ENCODE results near the gene METTL15.
"Not testable (repeated sequence)": the region's sequence is repeated elsewhere in the genome, so short reads cannot be mapped to it uniquely, and the experiment has no call there.

The METTL15 gene

DNA sequence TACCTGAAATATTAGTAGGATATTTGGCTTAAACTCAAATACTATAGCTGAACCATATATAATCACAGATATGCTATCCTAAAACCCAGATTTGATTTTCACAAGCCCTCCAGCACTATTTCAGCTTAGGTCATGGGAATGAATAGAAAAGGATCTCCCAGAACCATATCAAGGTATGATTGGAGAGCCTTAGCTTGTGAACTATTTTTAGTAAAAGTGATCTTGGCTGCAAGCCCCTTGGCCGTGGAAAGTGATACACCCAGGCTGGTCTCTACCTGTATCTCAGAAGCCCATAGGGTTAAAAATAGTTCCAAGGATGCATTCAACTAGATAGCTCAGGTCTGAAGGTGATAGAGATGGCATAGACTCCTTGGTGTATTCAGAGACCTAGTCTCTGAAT lies 9.9 kb upstream of the METTL15 start:
- H3K27ac ChIP-seq (ENCODE audit: low read length): no peak overlapping the region

DNA sequence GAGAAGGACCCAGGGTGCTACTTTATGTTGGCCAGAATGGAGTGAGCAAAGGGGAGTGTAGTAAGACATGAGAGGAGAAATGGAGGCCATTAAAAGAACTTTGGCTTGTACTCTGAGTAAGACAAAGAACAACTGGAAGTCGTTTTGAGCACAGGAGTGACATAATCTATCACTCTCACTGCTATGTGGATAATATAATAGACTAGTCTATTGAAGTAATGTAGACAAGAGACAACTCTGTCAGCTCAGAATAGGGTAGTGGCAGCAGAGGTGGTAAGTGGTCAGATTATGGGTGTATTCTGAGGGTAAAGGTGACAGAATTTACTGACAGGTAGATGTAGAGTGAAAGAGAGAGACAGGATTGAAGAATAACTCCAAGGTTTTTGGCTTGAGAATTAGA lies 8.5 kb upstream of the METTL15 start:
- no peaks in the 10 kb centered on the region for H3K36me3 ChIP-seq (ENCODE audit: control insufficient read depth in 1 of 2, insufficient read depth in 2 of 2, low read length in 2 of 2)
- H3K9me3 ChIP-seq (ENCODE audit: control insufficient read depth in 1 of 2, low read length in 2 of 2): no peaks in the 10 kb centered on the region
- H3K4me1 ChIP-seq (ENCODE audit: control insufficient read depth in 1 of 2, insufficient read depth in 2 of 2, low read length in 2 of 2): no peaks in the 10 kb centered on the region
- H3K27me3 ChIP-seq (ENCODE audit: low read depth, low read length): no peaks in the 10 kb centered on the region
- H3K4me3 ChIP-seq (ENCODE audit: low read depth in 1 of 2, low read length in 2 of 2): no peak overlapping the region
- H3K27ac ChIP-seq (ENCODE audit: low read length): no peak overlapping the region

More for the DNA sequence above, 9.9 kb upstream of the METTL15 start:
- no peaks in the 10 kb centered on the region for H3K36me3 ChIP-seq (ENCODE audit: control insufficient read depth in 1 of 2, insufficient read depth in 2 of 2, low read length in 2 of 2)
- H3K27me3 ChIP-seq (ENCODE audit: low read depth, low read length): no peaks in the 10 kb centered on the region
- H3K4me1 ChIP-seq (ENCODE audit: control insufficient read depth in 1 of 2, insufficient read depth in 2 of 2, low read length in 2 of 2): no peaks in the 10 kb centered on the region
- no peaks in the 10 kb centered on the region for H3K9me3 ChIP-seq (ENCODE audit: control insufficient read depth in 1 of 2, low read length in 2 of 2)
- no peak overlapping the region for H3K4me3 ChIP-seq (ENCODE audit: low read depth in 1 of 2, low read length in 2 of 2)

DNA sequence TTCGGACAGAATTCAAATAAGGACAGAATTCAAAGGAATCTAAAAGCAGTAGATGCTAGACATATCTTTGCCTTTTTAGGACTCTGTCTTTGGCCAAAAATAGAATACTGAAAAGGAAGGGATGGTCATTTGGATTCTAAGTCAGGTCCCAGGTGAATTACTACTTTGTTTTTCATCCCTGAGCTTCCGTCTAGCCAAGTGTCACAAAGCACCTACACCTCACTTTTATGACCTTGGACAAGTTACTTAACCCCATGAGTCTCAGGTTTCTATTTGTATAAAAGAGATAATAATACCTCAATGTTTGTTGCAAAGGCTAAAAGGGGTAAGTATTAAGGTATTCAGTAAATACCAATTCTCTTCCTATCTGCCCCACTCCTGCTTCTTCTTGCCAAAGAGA lies 7.5 kb upstream of the METTL15 start:
- Histone ChIP-seq H3K4me1 (ENCODE audit: control insufficient read depth in 1 of 2, insufficient read depth in 2 of 2, low read length in 2 of 2) (no peaks in the 10 kb centered on the region), H3K4me3 (ENCODE audit: low read depth in 1 of 2, low read length in 2 of 2) (no peak overlapping the region), H3K36me3 (ENCODE audit: control insufficient read depth in 1 of 2, insufficient read depth in 2 of 2, low read length in 2 of 2) (no peaks in the 10 kb centered on the region), H3K9me3 (ENCODE audit: control insufficient read depth in 1 of 2, low read length in 2 of 2) (no peaks in the 10 kb centered on the region), H3K27me3 (ENCODE audit: low read depth, low read length) (no peaks in the 10 kb centered on the region), H3K27ac (ENCODE audit: low read length) (no peak overlapping the region)

DNA sequence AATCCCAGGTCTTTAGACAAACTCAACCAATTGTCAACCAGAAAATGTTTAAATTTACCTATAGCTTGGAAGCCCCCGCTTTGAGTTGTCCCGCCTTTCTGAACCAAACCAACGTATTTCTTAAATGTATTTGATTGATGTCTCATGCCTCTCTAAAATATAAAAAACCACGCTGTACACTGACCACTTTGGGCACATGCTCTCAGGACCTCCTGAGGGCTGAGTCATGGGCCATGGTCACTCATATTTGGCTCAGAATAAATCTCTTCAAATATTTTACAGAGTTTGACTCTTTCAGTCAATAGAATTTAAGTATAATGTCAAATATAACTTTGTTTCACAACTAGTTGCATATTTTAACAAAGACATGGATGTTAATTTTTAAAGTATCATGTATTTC lies 5.9 kb upstream of the METTL15 start:
- not testable (repeated sequence) for H3K36me3 ChIP-seq (ENCODE audit: control insufficient read depth in 1 of 2, insufficient read depth in 2 of 2, low read length in 2 of 2); H3K9me3 ChIP-seq (ENCODE audit: control insufficient read depth in 1 of 2, low read length in 2 of 2); H3K27me3 ChIP-seq (ENCODE audit: low read depth, low read length); H3K27ac ChIP-seq (ENCODE audit: low read length); H3K4me3 ChIP-seq (ENCODE audit: low read depth in 1 of 2, low read length in 2 of 2); H3K4me1 ChIP-seq (ENCODE audit: control insufficient read depth in 1 of 2, insufficient read depth in 2 of 2, low read length in 2 of 2)

DNA sequence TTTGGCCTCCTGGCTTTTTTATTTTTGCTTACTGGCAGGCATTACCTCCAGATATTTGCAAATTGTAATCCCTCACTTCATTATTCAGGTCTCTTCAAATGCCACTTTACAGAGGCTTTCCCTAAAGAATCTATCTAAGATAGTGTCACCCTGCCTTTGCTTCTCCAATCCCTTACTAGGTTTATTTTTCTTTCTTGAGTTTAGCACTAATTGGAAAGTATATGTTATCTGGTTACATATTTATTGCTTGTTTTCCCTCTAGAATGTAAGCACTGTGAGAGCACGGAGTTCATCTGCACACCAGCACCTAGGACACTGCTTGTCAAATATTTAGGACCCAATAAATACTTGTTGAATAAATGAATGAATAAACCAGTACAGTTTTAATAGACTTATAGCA lies 3.8 kb upstream of the METTL15 start:
- no peak overlapping the region for H3K27ac ChIP-seq (ENCODE audit: low read length)
- H3K4me3 ChIP-seq (ENCODE audit: low read depth in 1 of 2, low read length in 2 of 2): no peak overlapping the region
- no peaks in the 10 kb centered on the region for H3K27me3 ChIP-seq (ENCODE audit: low read depth, low read length)
- peaks cover 0 to 10% of the 10 kb centered on the region in 2 donors for H3K36me3 ChIP-seq (ENCODE audit: control insufficient read depth in 1 of 2, insufficient read depth in 2 of 2, low read length in 2 of 2)
- no peaks in the 10 kb centered on the region for H3K9me3 ChIP-seq (ENCODE audit: control insufficient read depth in 1 of 2, low read length in 2 of 2)
- peaks cover 8 to 15% of the 10 kb centered on the region in 2 donors for H3K4me1 ChIP-seq (ENCODE audit: control insufficient read depth in 1 of 2, insufficient read depth in 2 of 2, low read length in 2 of 2)

DNA sequence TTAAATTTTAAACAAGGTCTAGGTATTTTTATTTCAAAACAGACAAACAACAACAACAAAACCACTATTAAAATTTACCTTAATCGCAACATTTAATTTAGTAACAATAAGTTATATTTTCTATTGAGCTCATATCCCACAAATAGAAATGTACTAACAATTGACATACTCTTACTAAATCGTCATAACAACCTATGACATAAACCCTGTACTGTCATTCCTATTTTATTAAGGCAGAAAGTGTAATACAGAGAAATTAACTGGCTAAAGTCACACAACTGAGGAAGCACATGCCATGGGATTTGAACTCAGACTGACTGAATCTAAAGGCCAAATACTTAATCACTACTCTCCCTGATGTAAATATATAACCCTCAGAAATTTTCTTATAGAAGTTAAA lies 3.2 kb upstream of the METTL15 start:
- Histone ChIP-seq H3K9me3 (ENCODE audit: control insufficient read depth in 1 of 2, low read length in 2 of 2) (no peaks in the 10 kb centered on the region), H3K27me3 (ENCODE audit: low read depth, low read length) (no peaks in the 10 kb centered on the region), H3K27ac (ENCODE audit: low read length) (no peak overlapping the region), H3K4me3 (ENCODE audit: low read depth in 1 of 2, low read length in 2 of 2) (no peak overlapping the region), H3K36me3 (ENCODE audit: control insufficient read depth in 1 of 2, insufficient read depth in 2 of 2, low read length in 2 of 2) (peaks cover 0 to 10% of the 10 kb centered on the region in 2 donors), H3K4me1 (ENCODE audit: control insufficient read depth in 1 of 2, insufficient read depth in 2 of 2, low read length in 2 of 2) (peaks cover 13 to 21% of the 10 kb centered on the region in 2 donors)

DNA sequence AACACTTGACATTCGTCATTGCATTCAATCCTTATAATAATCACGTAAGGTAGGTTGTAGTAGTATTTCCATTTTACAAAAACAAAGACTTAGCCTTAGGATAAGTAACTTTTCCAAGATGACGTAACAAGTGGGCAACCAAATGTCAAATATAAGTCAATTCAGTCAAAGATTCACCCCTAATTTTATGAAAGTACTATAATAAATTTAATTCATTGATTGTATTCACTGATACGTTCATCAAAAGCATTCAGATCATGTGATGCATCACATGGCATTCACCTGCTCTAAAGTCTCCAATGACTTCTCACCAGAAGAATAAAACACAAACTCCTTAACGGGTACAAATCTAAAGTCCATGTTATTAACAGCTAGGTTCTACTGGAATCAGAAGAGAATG lies 2.3 kb upstream of the METTL15 start:
- peaks cover 0 to 16% of the 10 kb centered on the region in 2 donors for H3K36me3 ChIP-seq (ENCODE audit: control insufficient read depth in 1 of 2, insufficient read depth in 2 of 2, low read length in 2 of 2)
- no peaks in the 10 kb centered on the region for H3K27me3 ChIP-seq (ENCODE audit: low read depth, low read length)
- H3K4me3 ChIP-seq (ENCODE audit: low read depth in 1 of 2, low read length in 2 of 2): no peak overlapping the region
- no peaks in the 10 kb centered on the region for H3K9me3 ChIP-seq (ENCODE audit: control insufficient read depth in 1 of 2, low read length in 2 of 2)
- no peak overlapping the region for H3K27ac ChIP-seq (ENCODE audit: low read length)
- peaks cover 13 to 23% of the 10 kb centered on the region in 2 donors for H3K4me1 ChIP-seq (ENCODE audit: control insufficient read depth in 1 of 2, insufficient read depth in 2 of 2, low read length in 2 of 2)

DNA sequence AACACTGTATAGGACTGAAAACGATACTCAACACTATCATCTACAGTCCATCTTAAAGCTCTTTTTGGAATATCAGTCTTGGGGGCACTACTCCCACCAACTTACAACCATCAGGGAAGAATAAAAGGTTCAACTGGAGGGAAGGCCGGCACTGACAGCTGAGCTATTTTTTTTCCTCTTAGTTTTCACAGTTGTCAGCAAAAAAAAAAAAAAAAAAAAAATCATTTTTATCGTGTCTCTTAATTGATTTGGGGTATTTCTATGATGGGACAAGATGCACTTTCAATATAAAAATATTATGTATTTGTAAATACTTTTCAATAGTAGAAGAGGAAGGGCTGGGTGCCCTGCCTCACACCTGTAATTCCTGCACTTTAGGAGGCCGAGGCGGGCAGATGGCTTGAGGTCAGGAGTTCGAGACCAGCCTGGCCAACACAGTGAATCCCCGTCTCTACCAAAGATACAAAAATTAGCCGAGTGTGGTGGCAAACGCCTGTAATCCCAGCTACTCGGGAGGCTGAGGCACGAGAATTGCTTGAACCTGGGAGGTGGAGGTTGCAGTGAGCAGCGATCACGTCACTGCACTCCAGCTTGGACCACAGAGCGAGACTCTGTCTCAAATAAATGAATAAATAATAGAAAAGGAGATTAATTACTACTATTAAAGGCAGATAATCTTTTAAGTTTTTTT lies 1.7 kb upstream of the METTL15 start:
- no peaks in the 10 kb centered on the region for H3K27me3 ChIP-seq (ENCODE audit: low read depth, low read length)
- peaks cover 0 to 16% of the 10 kb centered on the region in 2 donors for H3K36me3 ChIP-seq (ENCODE audit: control insufficient read depth in 1 of 2, insufficient read depth in 2 of 2, low read length in 2 of 2)
- no peaks in the 10 kb centered on the region for H3K9me3 ChIP-seq (ENCODE audit: control insufficient read depth in 1 of 2, low read length in 2 of 2)
- no peak overlapping the region for H3K27ac ChIP-seq (ENCODE audit: low read length)
- H3K4me3 ChIP-seq (ENCODE audit: low read depth in 1 of 2, low read length in 2 of 2): no peak overlapping the region
- peaks cover 13 to 30% of the 10 kb centered on the region in 2 donors for H3K4me1 ChIP-seq (ENCODE audit: control insufficient read depth in 1 of 2, insufficient read depth in 2 of 2, low read length in 2 of 2)

DNA sequence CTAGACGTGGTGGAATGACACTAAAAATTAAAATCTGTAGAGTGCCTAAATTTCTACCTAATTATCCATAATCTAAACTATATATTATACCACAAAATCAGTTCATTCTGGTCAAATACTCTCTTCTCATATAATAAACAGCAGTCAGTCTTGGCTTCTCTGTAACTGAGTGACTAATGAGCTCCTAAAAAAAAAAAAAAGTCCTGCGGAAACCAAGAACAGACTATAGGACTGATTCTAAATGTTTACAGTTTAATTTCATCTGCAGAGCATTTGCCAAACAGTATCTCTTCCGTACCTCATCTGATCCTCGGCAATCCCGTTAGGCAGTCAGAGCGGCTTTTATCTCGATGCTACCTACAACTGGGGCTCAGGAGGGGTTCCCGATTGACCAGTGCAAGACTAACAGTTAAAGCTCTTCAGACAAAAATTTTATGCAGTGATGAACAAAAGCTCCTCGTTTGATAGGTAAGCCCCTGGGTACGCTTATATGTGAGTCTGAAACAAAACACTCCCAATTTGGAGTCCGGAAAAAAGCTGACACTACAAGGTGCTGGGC lies 918 bp upstream of the METTL15 start:
- Histone ChIP-seq H3K27ac (ENCODE audit: low read length) (peak overlapping the region; percentile 91), H3K9me3 (ENCODE audit: control insufficient read depth in 1 of 2, low read length in 2 of 2) (no peaks in the 10 kb centered on the region), H3K27me3 (ENCODE audit: low read depth, low read length) (no peaks in the 10 kb centered on the region), H3K4me1 (ENCODE audit: control insufficient read depth in 1 of 2, insufficient read depth in 2 of 2, low read length in 2 of 2) (peaks cover 13 to 37% of the 10 kb centered on the region in 2 donors), H3K36me3 (ENCODE audit: control insufficient read depth in 1 of 2, insufficient read depth in 2 of 2, low read length in 2 of 2) (peaks cover 0 to 16% of the 10 kb centered on the region in 2 donors), H3K4me3 (ENCODE audit: low read depth in 1 of 2, low read length in 2 of 2) (peak overlapping the region; percentile 80 to 95)

DNA sequence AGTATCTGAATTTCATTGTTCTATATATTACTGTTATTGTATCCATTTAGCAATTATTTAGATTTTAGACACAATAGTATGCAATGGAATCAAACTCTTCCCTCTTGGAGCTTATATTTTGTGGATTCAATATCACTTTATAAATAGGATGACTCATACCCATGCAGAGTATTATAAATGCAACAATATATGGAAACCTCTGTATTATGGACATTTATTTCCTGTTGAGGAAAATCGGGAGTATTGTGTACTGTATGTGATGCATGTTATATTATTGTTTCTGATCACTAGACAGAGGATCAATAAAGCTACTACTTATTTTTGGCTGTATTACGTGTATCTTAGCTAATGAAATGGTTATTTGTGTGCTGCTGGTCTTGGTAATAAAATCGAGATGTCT lies 770 bp downstream of the METTL15 start:
- Histone ChIP-seq H3K4me1 (ENCODE audit: control insufficient read depth in 1 of 2, insufficient read depth in 2 of 2, low read length in 2 of 2) (peaks cover 13 to 43% of the 10 kb centered on the region in 2 donors), H3K36me3 (ENCODE audit: control insufficient read depth in 1 of 2, insufficient read depth in 2 of 2, low read length in 2 of 2) (peaks cover 0 to 19% of the 10 kb centered on the region in 2 donors), H3K4me3 (ENCODE audit: low read depth in 1 of 2, low read length in 2 of 2) (peak overlapping the region; percentile 80 to 95), H3K27ac (ENCODE audit: low read length) (peak overlapping the region; percentile 89), H3K9me3 (ENCODE audit: control insufficient read depth in 1 of 2, low read length in 2 of 2) (no peaks in the 10 kb centered on the region), H3K27me3 (ENCODE audit: low read depth, low read length) (no peaks in the 10 kb centered on the region)

DNA sequence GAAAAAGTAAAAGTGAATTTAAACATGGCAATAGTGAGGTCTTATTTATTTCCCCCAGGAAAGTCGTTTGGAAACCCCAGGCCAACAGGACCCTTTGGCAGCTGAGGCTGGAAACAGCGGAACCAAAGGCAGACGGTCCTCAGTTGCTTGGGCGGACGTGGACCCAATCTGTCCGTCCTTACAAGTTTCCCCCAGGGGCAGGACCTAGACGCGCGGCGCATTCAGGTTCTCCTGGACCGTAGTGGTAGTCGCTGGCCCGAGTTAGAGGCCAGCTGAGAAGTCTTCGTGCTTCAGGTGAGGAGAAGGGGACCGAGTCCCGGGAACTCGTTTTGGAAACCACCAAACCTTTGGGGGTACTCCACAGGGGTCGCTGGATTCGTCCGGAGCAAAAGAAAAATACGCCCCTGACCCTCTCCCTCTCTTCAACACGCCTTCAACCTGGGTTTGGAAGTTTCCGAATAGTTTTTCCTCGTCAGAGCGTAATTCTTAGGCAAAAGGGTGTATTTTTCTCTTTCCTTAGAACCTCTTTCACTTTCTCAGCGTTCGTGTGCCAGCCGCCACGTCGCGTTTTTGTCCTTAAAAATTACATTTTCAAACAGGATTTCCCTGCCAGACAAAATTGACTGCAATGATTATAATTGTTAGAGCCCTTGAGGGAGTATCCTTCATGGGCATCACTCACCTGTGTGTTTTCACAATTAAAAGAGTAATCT lies 2.1 kb downstream of the METTL15 start:
- Histone ChIP-seq H3K27ac (ENCODE audit: low read length) (peak overlapping the region; percentile 95), H3K9me3 (ENCODE audit: control insufficient read depth in 1 of 2, low read length in 2 of 2) (no peaks in the 10 kb centered on the region), H3K4me1 (ENCODE audit: control insufficient read depth in 1 of 2, insufficient read depth in 2 of 2, low read length in 2 of 2) (peaks cover 13 to 43% of the 10 kb centered on the region in 2 donors), H3K27me3 (ENCODE audit: low read depth, low read length) (no peaks in the 10 kb centered on the region), H3K36me3 (ENCODE audit: control insufficient read depth in 1 of 2, insufficient read depth in 2 of 2, low read length in 2 of 2) (peaks cover 0 to 24% of the 10 kb centered on the region in 2 donors), H3K4me3 (ENCODE audit: low read depth in 1 of 2, low read length in 2 of 2) (peak overlapping the region; percentile 75 to 96)

All from muscle layer of duodenum (tissue), 2 donors.